Measurements from ENCODE around the gene LRRC8D.

The LRRC8D gene

DNA sequence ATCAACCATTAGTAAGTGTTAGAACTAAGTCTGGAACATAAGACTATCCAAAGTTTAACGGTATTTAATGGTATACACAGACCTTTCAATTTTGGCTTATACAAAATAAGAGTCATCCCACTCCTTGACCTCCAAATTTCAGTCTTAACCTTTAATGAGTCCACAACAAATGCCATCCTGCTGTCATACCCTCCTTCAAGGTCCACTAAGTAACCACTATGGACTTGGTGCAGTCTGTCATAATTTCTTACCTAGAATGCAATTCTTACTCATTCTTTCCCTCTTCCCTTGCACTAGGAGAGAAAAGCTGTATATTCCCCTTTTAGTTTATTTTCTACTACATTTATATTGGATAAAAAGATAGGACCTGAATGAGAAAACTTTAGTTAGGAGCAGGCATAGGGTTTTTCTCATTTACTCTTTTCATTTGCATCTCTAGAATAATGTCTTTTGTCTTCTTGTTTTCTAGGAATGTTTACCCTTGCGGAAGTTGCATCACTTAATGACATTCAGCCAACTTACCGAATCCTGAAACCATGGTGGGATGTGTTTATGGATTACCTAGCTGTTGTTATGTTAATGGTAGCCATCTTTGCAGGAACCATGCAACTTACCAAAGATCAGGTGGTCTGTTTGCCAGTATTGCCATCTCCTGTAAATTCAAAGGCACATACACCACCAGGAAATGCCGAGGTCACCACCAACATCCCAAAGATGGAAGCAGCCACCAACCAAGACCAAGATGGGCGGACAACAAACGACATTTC lies 111.9 kb downstream of the LRRC8D start:
- Histone ChIP-seq H3K14ac (ENCODE audit: low read length in 2 of 2) (no peak overlapping the region), H3K4me3 (ENCODE audit: insufficient read depth in 1 of 2, low read depth in 1 of 2, low read length in 2 of 2) (no peak overlapping the region), H3K23ac (ENCODE audit: low read length in 2 of 2) (no peak overlapping the region), H3K9me3 (ENCODE audit: control insufficient read depth, low read length) (no peaks in the 10 kb centered on the region), H2AK5ac (ENCODE audit: low read length, severe bottlenecking) (no peak overlapping the region), H3K36me3 (ENCODE audit: control insufficient read depth in 1 of 2, insufficient read depth in 2 of 2, low read depth in 1 of 2, low read length in 2 of 2) (peaks cover 4 to 15% of the 10 kb centered on the region in 2 experiments), H3K79me1 (replicated peaks; ENCODE audit: low read length, poor library complexity, severe bottlenecking) (peaks cover 6% of the 10 kb centered on the region), H2BK120ac (ENCODE audit: low read depth, low read length) (no peak overlapping the region), H2BK5ac (ENCODE audit: low read depth, low read length, poor library complexity, severe bottlenecking) (no peak overlapping the region), H3K4me2 (ENCODE audit: low read length, poor library complexity, severe bottlenecking) (no peak overlapping the region), H3K27me3 (ENCODE audit: control insufficient read depth in 1 of 2, insufficient read depth in 1 of 2, low read length in 2 of 2) (no peaks in the 10 kb centered on the region), H4K8ac (ENCODE audit: low read length) (no peak overlapping the region), H3K4me1 (ENCODE audit: control insufficient read depth, insufficient read depth, low read depth, low read length) (no peaks in the 10 kb centered on the region), H3K27ac (ENCODE audit: low read length, poor library complexity, severe bottlenecking) (no peak overlapping the region), H3K9ac (ENCODE audit: low read length) (no peak overlapping the region), H2BK12ac (ENCODE audit: low read length in 2 of 2) (no peak overlapping the region), H4K91ac (ENCODE audit: low read length) (no peak overlapping the region), H3K18ac (ENCODE audit: low read depth in 1 of 2, low read length in 2 of 2) (no peak overlapping the region), H3K4ac (ENCODE audit: low read depth in 1 of 2, low read length in 2 of 2) (no peak overlapping the region), H2BK15ac (ENCODE audit: low read depth, poor library complexity, severe bottlenecking) (no peak overlapping the region), H2AFZ (ENCODE audit: low read depth, low read length) (no peak overlapping the region)
- WGBS, result 95% methylated on average over 6 of the region's 6 CpGs
- no peak for DNase-seq

DNA sequence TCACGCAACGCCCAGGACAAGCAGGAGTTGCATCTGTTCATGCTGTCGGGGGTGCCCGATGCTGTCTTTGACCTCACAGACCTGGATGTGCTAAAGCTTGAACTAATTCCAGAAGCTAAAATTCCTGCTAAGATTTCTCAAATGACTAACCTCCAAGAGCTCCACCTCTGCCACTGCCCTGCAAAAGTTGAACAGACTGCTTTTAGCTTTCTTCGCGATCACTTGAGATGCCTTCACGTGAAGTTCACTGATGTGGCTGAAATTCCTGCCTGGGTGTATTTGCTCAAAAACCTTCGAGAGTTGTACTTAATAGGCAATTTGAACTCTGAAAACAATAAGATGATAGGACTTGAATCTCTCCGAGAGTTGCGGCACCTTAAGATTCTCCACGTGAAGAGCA lies 113.6 kb downstream of the LRRC8D start:
- H3K36me3 ChIP-seq (ENCODE audit: control insufficient read depth in 1 of 2, insufficient read depth in 2 of 2, low read depth in 1 of 2, low read length in 2 of 2), result peaks cover 4 to 15% of the 10 kb centered on the region in 2 experiments
- no peak overlapping the region for H2BK15ac ChIP-seq (ENCODE audit: low read depth, poor library complexity, severe bottlenecking)
- no peak overlapping the region for H4K8ac ChIP-seq (ENCODE audit: low read length)
- no peaks in the 10 kb centered on the region for H3K9me3 ChIP-seq (ENCODE audit: control insufficient read depth, low read length)
- H3K4me3 ChIP-seq (ENCODE audit: insufficient read depth in 1 of 2, low read depth in 1 of 2, low read length in 2 of 2), result no peak overlapping the region
- no peak for DNase-seq
- no peak overlapping the region for H3K4me2 ChIP-seq (ENCODE audit: low read length, poor library complexity, severe bottlenecking)
- H2AFZ ChIP-seq (ENCODE audit: low read depth, low read length), result no peak overlapping the region
- no peak overlapping the region for H2BK120ac ChIP-seq (ENCODE audit: low read depth, low read length)
- no peak overlapping the region for H3K4ac ChIP-seq (ENCODE audit: low read depth in 1 of 2, low read length in 2 of 2)
- no peak overlapping the region for H3K23ac ChIP-seq (ENCODE audit: low read length in 2 of 2)
- no peak overlapping the region for H2BK12ac ChIP-seq (ENCODE audit: low read length in 2 of 2)
- H3K9ac ChIP-seq (ENCODE audit: low read length), result no peak overlapping the region
- H3K79me1 ChIP-seq (replicated peaks; ENCODE audit: low read length, poor library complexity, severe bottlenecking), result peaks cover 6% of the 10 kb centered on the region
- no peak overlapping the region for H4K91ac ChIP-seq (ENCODE audit: low read length)
- no peaks in the 10 kb centered on the region for H3K27me3 ChIP-seq (ENCODE audit: control insufficient read depth in 1 of 2, insufficient read depth in 1 of 2, low read length in 2 of 2)
- peaks cover 1% of the 10 kb centered on the region for H3K4me1 ChIP-seq (ENCODE audit: control insufficient read depth, insufficient read depth, low read depth, low read length)
- no peak overlapping the region for H3K18ac ChIP-seq (ENCODE audit: low read depth in 1 of 2, low read length in 2 of 2)
- no peak overlapping the region for H2AK5ac ChIP-seq (ENCODE audit: low read length, severe bottlenecking)
- WGBS, result 98% methylated on average over 11 of the region's 11 CpGs
- no peak overlapping the region for H3K27ac ChIP-seq (ENCODE audit: low read length, poor library complexity, severe bottlenecking)
- no peak overlapping the region for H2BK5ac ChIP-seq (ENCODE audit: low read depth, low read length, poor library complexity, severe bottlenecking)
- no peak overlapping the region for H3K14ac ChIP-seq (ENCODE audit: low read length in 2 of 2)

GRCh38 chr1:89935235-89935634 lies 114.4 kb downstream of the LRRC8D start:
- H3K36me3 ChIP-seq (ENCODE audit: control insufficient read depth in 1 of 2, insufficient read depth in 2 of 2, low read depth in 1 of 2, low read length in 2 of 2), result peaks cover 4 to 15% of the 10 kb centered on the region in 2 experiments
- no peak overlapping the region for H2BK120ac ChIP-seq (ENCODE audit: low read depth, low read length)
- H4K91ac ChIP-seq (ENCODE audit: low read length), result no peak overlapping the region
- H3K27ac ChIP-seq (ENCODE audit: low read length, poor library complexity, severe bottlenecking), result no peak overlapping the region
- no peak overlapping the region for H3K4me2 ChIP-seq (ENCODE audit: low read length, poor library complexity, severe bottlenecking)
- peaks cover 1% of the 10 kb centered on the region for H3K4me1 ChIP-seq (ENCODE audit: control insufficient read depth, insufficient read depth, low read depth, low read length)
- no peak overlapping the region for H4K8ac ChIP-seq (ENCODE audit: low read length)
- no peaks in the 10 kb centered on the region for H3K27me3 ChIP-seq (ENCODE audit: control insufficient read depth in 1 of 2, insufficient read depth in 1 of 2, low read length in 2 of 2)
- WGBS, result 100% methylated on average over 3 of the region's 4 CpGs
- no peak overlapping the region for H2BK12ac ChIP-seq (ENCODE audit: low read length in 2 of 2)
- no peaks in the 10 kb centered on the region for H3K9me3 ChIP-seq (ENCODE audit: control insufficient read depth, low read length)
- no peak overlapping the region for H2AK5ac ChIP-seq (ENCODE audit: low read length, severe bottlenecking)
- H3K23ac ChIP-seq (ENCODE audit: low read length in 2 of 2), result no peak overlapping the region
- no peak overlapping the region for H2AFZ ChIP-seq (ENCODE audit: low read depth, low read length)
- no peak overlapping the region for H2BK15ac ChIP-seq (ENCODE audit: low read depth, poor library complexity, severe bottlenecking)
- no peak overlapping the region for H3K14ac ChIP-seq (ENCODE audit: low read length in 2 of 2)
- no peak overlapping the region for H3K9ac ChIP-seq (ENCODE audit: low read length)
- H3K18ac ChIP-seq (ENCODE audit: low read depth in 1 of 2, low read length in 2 of 2), result no peak overlapping the region
- H3K4me3 ChIP-seq (ENCODE audit: insufficient read depth in 1 of 2, low read depth in 1 of 2, low read length in 2 of 2), result no peak overlapping the region
- H3K79me1 ChIP-seq (replicated peaks; ENCODE audit: low read length, poor library complexity, severe bottlenecking), result peaks cover 6% of the 10 kb centered on the region
- DNase-seq, result no peak
- no peak overlapping the region for H2BK5ac ChIP-seq (ENCODE audit: low read depth, low read length, poor library complexity, severe bottlenecking)
- no peak overlapping the region for H3K4ac ChIP-seq (ENCODE audit: low read depth in 1 of 2, low read length in 2 of 2)

GRCh38 chr1:89936694-89937093 lies 115.9 kb downstream of the LRRC8D start:
- Histone ChIP-seq H2BK120ac (ENCODE audit: low read depth, low read length) (no peak overlapping the region), H3K14ac (ENCODE audit: low read length in 2 of 2) (no peak overlapping the region), H3K4me2 (ENCODE audit: low read length, poor library complexity, severe bottlenecking) (no peak overlapping the region), H4K8ac (ENCODE audit: low read length) (no peak overlapping the region), H3K23ac (ENCODE audit: low read length in 2 of 2) (no peak overlapping the region), H3K27ac (ENCODE audit: low read length, poor library complexity, severe bottlenecking) (no peak overlapping the region), H2BK5ac (ENCODE audit: low read depth, low read length, poor library complexity, severe bottlenecking) (no peak overlapping the region), H2BK15ac (ENCODE audit: low read depth, poor library complexity, severe bottlenecking) (no peak overlapping the region), H3K79me1 (replicated peaks; ENCODE audit: low read length, poor library complexity, severe bottlenecking) (peaks cover 6% of the 10 kb centered on the region), H3K4me1 (ENCODE audit: control insufficient read depth, insufficient read depth, low read depth, low read length) (peaks cover 1% of the 10 kb centered on the region), H2BK12ac (ENCODE audit: low read length in 2 of 2) (no peak overlapping the region), H3K4me3 (ENCODE audit: insufficient read depth in 1 of 2, low read depth in 1 of 2, low read length in 2 of 2) (no peak overlapping the region), H2AK5ac (ENCODE audit: low read length, severe bottlenecking) (peak overlapping the region; percentile 86), H3K9ac (ENCODE audit: low read length) (no peak overlapping the region), H3K27me3 (ENCODE audit: control insufficient read depth in 1 of 2, insufficient read depth in 1 of 2, low read length in 2 of 2) (no peaks in the 10 kb centered on the region), H3K36me3 (ENCODE audit: control insufficient read depth in 1 of 2, insufficient read depth in 2 of 2, low read depth in 1 of 2, low read length in 2 of 2) (peaks cover 4 to 15% of the 10 kb centered on the region in 2 experiments), H4K91ac (ENCODE audit: low read length) (peak overlapping the region; percentile 35), H3K4ac (ENCODE audit: low read depth in 1 of 2, low read length in 2 of 2) (no peak overlapping the region), H3K18ac (ENCODE audit: low read depth in 1 of 2, low read length in 2 of 2) (peak overlapping the region in 1 of 2 experiments; percentile 1), H2AFZ (ENCODE audit: low read depth, low read length) (no peak overlapping the region), H3K9me3 (ENCODE audit: control insufficient read depth, low read length) (no peaks in the 10 kb centered on the region)
- 100% methylated on average over 1 of the region's 1 CpG for WGBS
- no peak for DNase-seq
